ENCODE measurements around the gene COBLL1.

DNA sequence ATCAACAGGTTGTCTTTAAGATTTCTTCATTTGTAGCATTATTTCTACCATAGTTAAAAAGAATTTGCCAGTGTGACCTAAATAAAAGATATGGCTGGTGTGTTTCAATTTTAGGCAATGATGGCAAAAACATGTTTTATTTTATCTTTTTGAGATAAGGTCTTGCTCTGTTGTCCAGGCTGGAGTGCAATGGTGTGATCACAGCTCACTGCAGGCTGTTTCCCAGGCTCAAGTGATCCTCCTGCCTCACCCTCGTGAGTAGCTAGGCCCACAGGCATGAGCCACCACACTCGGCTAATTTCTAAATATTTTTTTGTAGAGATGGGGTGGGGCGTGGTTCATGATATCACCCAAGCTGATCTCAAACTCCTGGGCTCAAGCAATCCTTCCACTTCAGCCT lies 47.0 kb upstream of the COBLL1 start:
- TF ChIP-seq, protein P1, sequence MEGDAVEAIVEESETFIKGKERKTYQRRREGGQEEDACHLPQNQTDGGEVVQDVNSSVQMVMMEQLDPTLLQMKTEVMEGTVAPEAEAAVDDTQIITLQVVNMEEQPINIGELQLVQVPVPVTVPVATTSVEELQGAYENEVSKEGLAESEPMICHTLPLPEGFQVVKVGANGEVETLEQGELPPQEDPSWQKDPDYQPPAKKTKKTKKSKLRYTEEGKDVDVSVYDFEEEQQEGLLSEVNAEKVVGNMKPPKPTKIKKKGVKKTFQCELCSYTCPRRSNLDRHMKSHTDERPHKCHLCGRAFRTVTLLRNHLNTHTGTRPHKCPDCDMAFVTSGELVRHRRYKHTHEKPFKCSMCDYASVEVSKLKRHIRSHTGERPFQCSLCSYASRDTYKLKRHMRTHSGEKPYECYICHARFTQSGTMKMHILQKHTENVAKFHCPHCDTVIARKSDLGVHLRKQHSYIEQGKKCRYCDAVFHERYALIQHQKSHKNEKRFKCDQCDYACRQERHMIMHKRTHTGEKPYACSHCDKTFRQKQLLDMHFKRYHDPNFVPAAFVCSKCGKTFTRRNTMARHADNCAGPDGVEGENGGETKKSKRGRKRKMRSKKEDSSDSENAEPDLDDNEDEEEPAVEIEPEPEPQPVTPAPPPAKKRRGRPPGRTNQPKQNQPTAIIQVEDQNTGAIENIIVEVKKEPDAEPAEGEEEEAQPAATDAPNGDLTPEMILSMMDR (IDR thresholded peaks at IDR 0.05; ENCODE audit: low read depth, low read length, missing input control) = no peak
- TF ChIP-seq, protein P2, sequence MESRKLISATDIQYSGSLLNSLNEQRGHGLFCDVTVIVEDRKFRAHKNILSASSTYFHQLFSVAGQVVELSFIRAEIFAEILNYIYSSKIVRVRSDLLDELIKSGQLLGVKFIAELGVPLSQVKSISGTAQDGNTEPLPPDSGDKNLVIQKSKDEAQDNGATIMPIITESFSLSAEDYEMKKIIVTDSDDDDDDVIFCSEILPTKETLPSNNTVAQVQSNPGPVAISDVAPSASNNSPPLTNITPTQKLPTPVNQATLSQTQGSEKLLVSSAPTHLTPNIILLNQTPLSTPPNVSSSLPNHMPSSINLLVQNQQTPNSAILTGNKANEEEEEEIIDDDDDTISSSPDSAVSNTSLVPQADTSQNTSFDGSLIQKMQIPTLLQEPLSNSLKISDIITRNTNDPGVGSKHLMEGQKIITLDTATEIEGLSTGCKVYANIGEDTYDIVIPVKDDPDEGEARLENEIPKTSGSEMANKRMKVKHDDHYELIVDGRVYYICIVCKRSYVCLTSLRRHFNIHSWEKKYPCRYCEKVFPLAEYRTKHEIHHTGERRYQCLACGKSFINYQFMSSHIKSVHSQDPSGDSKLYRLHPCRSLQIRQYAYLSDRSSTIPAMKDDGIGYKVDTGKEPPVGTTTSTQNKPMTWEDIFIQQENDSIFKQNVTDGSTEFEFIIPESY (IDR thresholded peaks at IDR 0.05) = no peak
- TF ChIP-seq, protein P3, sequence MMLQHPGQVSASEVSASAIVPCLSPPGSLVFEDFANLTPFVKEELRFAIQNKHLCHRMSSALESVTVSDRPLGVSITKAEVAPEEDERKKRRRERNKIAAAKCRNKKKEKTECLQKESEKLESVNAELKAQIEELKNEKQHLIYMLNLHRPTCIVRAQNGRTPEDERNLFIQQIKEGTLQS (IDR thresholded peaks at IDR 0.05) = no peak
- no peak for TF ChIP-seq TAF1 (conservative IDR thresholded peaks at IDR 0.05)
- TF ChIP-seq, protein P4, sequence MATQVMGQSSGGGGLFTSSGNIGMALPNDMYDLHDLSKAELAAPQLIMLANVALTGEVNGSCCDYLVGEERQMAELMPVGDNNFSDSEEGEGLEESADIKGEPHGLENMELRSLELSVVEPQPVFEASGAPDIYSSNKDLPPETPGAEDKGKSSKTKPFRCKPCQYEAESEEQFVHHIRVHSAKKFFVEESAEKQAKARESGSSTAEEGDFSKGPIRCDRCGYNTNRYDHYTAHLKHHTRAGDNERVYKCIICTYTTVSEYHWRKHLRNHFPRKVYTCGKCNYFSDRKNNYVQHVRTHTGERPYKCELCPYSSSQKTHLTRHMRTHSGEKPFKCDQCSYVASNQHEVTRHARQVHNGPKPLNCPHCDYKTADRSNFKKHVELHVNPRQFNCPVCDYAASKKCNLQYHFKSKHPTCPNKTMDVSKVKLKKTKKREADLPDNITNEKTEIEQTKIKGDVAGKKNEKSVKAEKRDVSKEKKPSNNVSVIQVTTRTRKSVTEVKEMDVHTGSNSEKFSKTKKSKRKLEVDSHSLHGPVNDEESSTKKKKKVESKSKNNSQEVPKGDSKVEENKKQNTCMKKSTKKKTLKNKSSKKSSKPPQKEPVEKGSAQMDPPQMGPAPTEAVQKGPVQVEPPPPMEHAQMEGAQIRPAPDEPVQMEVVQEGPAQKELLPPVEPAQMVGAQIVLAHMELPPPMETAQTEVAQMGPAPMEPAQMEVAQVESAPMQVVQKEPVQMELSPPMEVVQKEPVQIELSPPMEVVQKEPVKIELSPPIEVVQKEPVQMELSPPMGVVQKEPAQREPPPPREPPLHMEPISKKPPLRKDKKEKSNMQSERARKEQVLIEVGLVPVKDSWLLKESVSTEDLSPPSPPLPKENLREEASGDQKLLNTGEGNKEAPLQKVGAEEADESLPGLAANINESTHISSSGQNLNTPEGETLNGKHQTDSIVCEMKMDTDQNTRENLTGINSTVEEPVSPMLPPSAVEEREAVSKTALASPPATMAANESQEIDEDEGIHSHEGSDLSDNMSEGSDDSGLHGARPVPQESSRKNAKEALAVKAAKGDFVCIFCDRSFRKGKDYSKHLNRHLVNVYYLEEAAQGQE (IDR thresholded peaks at IDR 0.05) = no peak
